GM12891 (cell line): ENCODE results near the gene STAT6.

Experiments
- PAX5 ChIP-seq: IDR thresholded peaks from 2 replicates; pipeline ENCODE4 v1.6.1; 2011; ENCODE audit warnings: low read length, moderate library complexity, mild to moderate bottlenecking; ENCODE audit not compliant: insufficient read depth, severe bottlenecking
- POLR2A ChIP-seq: IDR thresholded peaks from 2 replicates; pipeline ENCODE4 v1.6.1; 2011; ENCODE audit warnings: low read depth, low read length, control low read depth
- POLR2AphosphoS5 ChIP-seq: IDR thresholded peaks from 2 replicates; pipeline ENCODE4 v1.6.1; 2011; ENCODE audit warnings: low read depth, low read length, control low read depth
- SPI1 ChIP-seq: IDR thresholded peaks from 2 replicates; pipeline ENCODE4 v1.6.1; 2011; ENCODE audit warnings: low read depth, low read length, control low read depth
- TAF1 ChIP-seq: IDR thresholded peaks from 2 replicates; pipeline ENCODE4 v1.6.1; 2011; ENCODE audit warnings: low read depth, low read length, control low read depth

GRCh38 chr12:57127101-57127725, 16.1 kb upstream of the STAT6 start:
- TF ChIP-seq POLR2AphosphoS5 (no peak), TAF1 (no peak), POLR2A (no peak), SPI1 (no peak), PAX5 (no peak)
